H1 (cell line): ENCODE measurements around the gene CEP89. TPM values are rescaled to one million over a fixed set of nuclear protein-coding genes. Genes with fewer than 3 reads are reported as not detected.

Experiments
- CTCF ChIA-PET: fragments of 300-600 bp; sonication (Branson Sonifier 250); formaldehyde crosslinking; loops from one replicate; lab custom pipeline; 2021; ENCODE audit not compliant: partially characterized antibody; lab: Charles Lee
- POLR2A ChIA-PET: fragments of 300-600 bp; sonication (Branson Sonifier 250); formaldehyde crosslinking; loops from one replicate; lab custom pipeline; 2021; ENCODE audit warnings: inconsistent platforms; ENCODE audit not compliant: partially characterized antibody; lab: Charles Lee
- DNase-seq, 2 experiments: peaks; one replicate each; pipeline versions ENCODE4 v3.0.0 to v3.0.0-alpha.2; 2010 to 2022; ENCODE audit warnings: low spot score in 2 of 2, low read depth in 1 of 2, mixed read lengths in 1 of 2
- FAIRE-seq: peaks from 2 replicates; lab custom pipeline; 2011; peaks lifted over from hg19 to GRCh38; lab: Jason Lieb, UNC
- H2AFZ ChIP-seq: 2 replicates; pipeline ENCODE4 v1.8.1; 2012; ENCODE audit warnings: low read length, inconsistent platforms
- H2AK5ac ChIP-seq: 2 replicates; pipeline ENCODE4 v1.6.1; 2013; ENCODE audit warnings: low read depth, low read length
- H2BK120ac ChIP-seq: replicated peaks from 2 replicates; pipeline ENCODE3; 2013; ENCODE audit warnings: low read depth, low read length, inconsistent platforms
- H2BK12ac ChIP-seq: 2 replicates; pipeline ENCODE4 v1.6.1; 2013; ENCODE audit warnings: low read depth, low read length
- H2BK15ac ChIP-seq: 2 replicates; pipeline ENCODE4 v1.6.1; 2013; ENCODE audit warnings: low read length
- H2BK20ac ChIP-seq: 2 replicates; pipeline ENCODE4 v1.6.1; 2013; ENCODE audit warnings: low read length
- H2BK5ac ChIP-seq: 2 replicates; pipeline ENCODE4 v1.6.1; 2013; ENCODE audit warnings: low read depth, low read length
- H3K14ac ChIP-seq: 2 replicates; pipeline ENCODE4 v1.6.1; 2013; ENCODE audit warnings: inconsistent platforms; ENCODE audit not compliant: insufficient read length
- H3K18ac ChIP-seq: 2 replicates; pipeline ENCODE4 v1.6.1; 2013; ENCODE audit warnings: low read length; ENCODE audit errors: extremely low read depth
- H3K23ac ChIP-seq: 2 replicates; pipeline ENCODE4 v1.6.1; 2013; ENCODE audit warnings: inconsistent platforms; ENCODE audit not compliant: insufficient read length
- H3K23me2 ChIP-seq: 2 replicates; pipeline ENCODE4 v1.6.1; 2013; ENCODE audit warnings: low read depth, low read length
- H3K27ac ChIP-seq: 2 replicates; pipeline ENCODE4 v1.6.1; 2011; ENCODE audit warnings: low read depth, low read length, inconsistent platforms
- H3K27me3 ChIP-seq, 4 experiments: replicated peaks in 1 of 4; 1 replicate in 1 of 4; 2 replicates in 3 of 4; pipeline versions ENCODE4 v1.6.1 to v1.8.1; 2011 to 2013; ENCODE audit warnings: low read length in 3 of 4, mild to moderate bottlenecking in 3 of 4, inconsistent platforms in 2 of 4, mixed read lengths in 2 of 4, moderate library complexity in 1 of 4; ENCODE audit not compliant: control insufficient read depth in 3 of 4, insufficient read depth in 3 of 4; ENCODE audit errors: extremely low read depth in 1 of 4
- H3K36me3 ChIP-seq, 4 experiments: 2 replicates each; pipeline versions ENCODE4 v1.6.1 to v1.8.1; 2011 to 2013; ENCODE audit warnings: mild to moderate bottlenecking in 4 of 4, low read length in 3 of 4, moderate library complexity in 2 of 4, control low read depth in 1 of 4, inconsistent platforms in 1 of 4; ENCODE audit not compliant: insufficient read depth in 4 of 4, control insufficient read depth in 2 of 4
- H3K4ac ChIP-seq: replicated peaks from 2 replicates; pipeline ENCODE3; 2013; ENCODE audit warnings: low read length, low read depth, mixed read lengths, inconsistent platforms; ENCODE audit not compliant: insufficient read length
- H3K4me1 ChIP-seq, 4 experiments: replicated peaks in 1 of 4; 1 replicate in 1 of 4; 2 replicates in 3 of 4; pipeline versions ENCODE4 v1.6.1 to v1.8.1; 2011 to 2013; ENCODE audit warnings: low read length in 3 of 4, inconsistent platforms in 2 of 4, mixed read lengths in 1 of 4; ENCODE audit not compliant: insufficient read depth in 4 of 4, control insufficient read depth in 3 of 4
- H3K4me2 ChIP-seq, 2 experiments: 2 replicates each; pipeline versions ENCODE4 v1.6.1 to v1.8.1; 2011 to 2013; ENCODE audit warnings: low read depth in 2 of 2, low read length in 2 of 2, control low read depth in 1 of 2, inconsistent platforms in 1 of 2, mild to moderate bottlenecking in 1 of 2; ENCODE audit not compliant: insufficient read depth in 1 of 2
- H3K4me3 ChIP-seq, 4 experiments: fragments of 200-600, 300-600 bp in 1 of 4; sonication (generic), shearing (Covaris generic), sonication (Bioruptor Twin) in 1 of 4; 2 replicates each; pipeline versions ENCODE4 v1.5.1 to v1.8.1; 2011 to 2016; ENCODE audit warnings: low read length in 4 of 4, low read depth in 3 of 4, control low read depth in 2 of 4, inconsistent platforms in 2 of 4, mild to moderate bottlenecking in 2 of 4, mixed read lengths in 1 of 4, moderate library complexity in 1 of 4; ENCODE audit not compliant: insufficient read depth in 2 of 4; ENCODE audit errors: extremely low read depth in 1 of 4
- H3K56ac ChIP-seq: replicated peaks from 2 replicates; pipeline ENCODE3; 2013; ENCODE audit warnings: low read depth, mild to moderate bottlenecking, mixed read lengths, low read length, inconsistent platforms; ENCODE audit not compliant: insufficient read length
- H3K79me1 ChIP-seq: 2 replicates; pipeline ENCODE4 v1.6.1; 2013; ENCODE audit warnings: low read depth, low read length, control low read depth
- H3K79me2 ChIP-seq, 2 experiments: 2 replicates each; pipeline versions ENCODE4 v1.6.1 to v1.8.1; 2012 to 2013; ENCODE audit warnings: low read length in 2 of 2, mild to moderate bottlenecking in 2 of 2, inconsistent platforms in 1 of 2; ENCODE audit not compliant: insufficient read depth in 2 of 2, control insufficient read depth in 1 of 2
- H3K9ac ChIP-seq, 4 experiments: replicated peaks in 1 of 4; 1 replicate in 1 of 4; 2 replicates in 3 of 4; pipeline versions ENCODE4 v1.6.1 to v1.8.1; 2011 to 2013; ENCODE audit warnings: low read depth in 3 of 4, low read length in 3 of 4, control low read depth in 2 of 4, mild to moderate bottlenecking in 2 of 4, moderate library complexity in 2 of 4, inconsistent platforms in 1 of 4; ENCODE audit errors: extremely low read depth in 1 of 4
- H3K9me3 ChIP-seq, 2 experiments: 2 replicates each; pipeline versions ENCODE4 v1.6.1 to v1.8.1; 2012 to 2013; ENCODE audit warnings: mild to moderate bottlenecking in 2 of 2, moderate library complexity in 2 of 2, control low read depth in 1 of 2, inconsistent platforms in 1 of 2, low read depth in 1 of 2, low read length in 1 of 2, mixed read lengths in 1 of 2; ENCODE audit not compliant: insufficient read depth in 2 of 2
- H4K20me1 ChIP-seq, 2 experiments: replicated peaks in 1 of 2; 2 replicates each; pipeline versions ENCODE3 to v1.8.1; 2011 to 2013; ENCODE audit warnings: inconsistent platforms in 2 of 2, low read length in 2 of 2, mild to moderate bottlenecking in 1 of 2; ENCODE audit not compliant: insufficient read depth in 2 of 2, control insufficient read depth in 1 of 2
- H4K5ac ChIP-seq: 2 replicates; pipeline ENCODE4 v1.6.1; 2013; ENCODE audit warnings: low read length, low read depth, mixed read lengths, inconsistent platforms; ENCODE audit not compliant: insufficient read length
- H4K8ac ChIP-seq: 2 replicates; pipeline ENCODE4 v1.8.0; 2013; ENCODE audit warnings: mild to moderate bottlenecking, moderate library complexity, low read length, inconsistent platforms; ENCODE audit not compliant: insufficient read depth; ENCODE audit errors: extremely low read depth
- H4K91ac ChIP-seq: replicated peaks from 2 replicates; pipeline ENCODE3; 2013; ENCODE audit warnings: low read length, mixed read lengths, inconsistent platforms; ENCODE audit not compliant: insufficient read length
- GABPA ChIP-seq: IDR thresholded peaks from 2 replicates; pipeline ENCODE4 v1.6.1; 2011; ENCODE audit warnings: mild to moderate bottlenecking, low read length, moderate library complexity, borderline replicate concordance; ENCODE audit not compliant: insufficient read depth
- WGBS, 2 experiments: shearing (Covaris generic) in 1 of 2; methylation state at CpG; one replicate each; pipeline versions ENCODE4 v1.1.6 to v1.1.7; 2013 to 2015; ENCODE audit warnings: low lambda C conversion rate in 2 of 2, mixed read lengths in 2 of 2, inconsistent platforms in 1 of 2, low coverage in 1 of 2, missing lambda C conversion rate in 1 of 2; ENCODE audit not compliant: insufficient replicate concordance in 2 of 2, insufficient coverage in 1 of 2, insufficient read length in 1 of 2; ENCODE audit errors: extremely low coverage in 1 of 2, missing lambda C conversion rate in 1 of 2; 5-methylcytosine and 5-hydroxymethylcytosine counted together
- polyA plus RNA-seq, 7 experiments: library from polyadenylated mRNA; depleted of rRNA in 3 of 7; stranded (reverse) in 5 of 7; unstranded in 2 of 7; fragments of >200 nt in 5 of 7; fragments of 200-250 nt in 2 of 7; gene quantifications; 1 replicate in 5 of 7; 2 replicates in 1 of 7; 4 replicates in 1 of 7; pipeline versions ENCODE4 v1.2.1 to v1.2.3, GENCODE V29; 2011 to 2013; ENCODE audit warnings: missing spikeins in 2 of 7, mixed read lengths in 2 of 7
- total RNA-seq: library from RNA; stranded (reverse); fragmentation: NEBNext Ultra II Directional; extraction: Animal tissue kit (Norgen Biotek cat#: 25700); gene quantifications from 2 replicates; pipeline ENCODE4 v1.2.1, GENCODE V29; 2021

CEP89 gene
- total and polyA plus RNA-seq, 2 of the 8 experiments (the other 6 are each of a cell fraction or from before 2014, with no cell fraction given): 23.0 to 23.6 TPM

DNA sequence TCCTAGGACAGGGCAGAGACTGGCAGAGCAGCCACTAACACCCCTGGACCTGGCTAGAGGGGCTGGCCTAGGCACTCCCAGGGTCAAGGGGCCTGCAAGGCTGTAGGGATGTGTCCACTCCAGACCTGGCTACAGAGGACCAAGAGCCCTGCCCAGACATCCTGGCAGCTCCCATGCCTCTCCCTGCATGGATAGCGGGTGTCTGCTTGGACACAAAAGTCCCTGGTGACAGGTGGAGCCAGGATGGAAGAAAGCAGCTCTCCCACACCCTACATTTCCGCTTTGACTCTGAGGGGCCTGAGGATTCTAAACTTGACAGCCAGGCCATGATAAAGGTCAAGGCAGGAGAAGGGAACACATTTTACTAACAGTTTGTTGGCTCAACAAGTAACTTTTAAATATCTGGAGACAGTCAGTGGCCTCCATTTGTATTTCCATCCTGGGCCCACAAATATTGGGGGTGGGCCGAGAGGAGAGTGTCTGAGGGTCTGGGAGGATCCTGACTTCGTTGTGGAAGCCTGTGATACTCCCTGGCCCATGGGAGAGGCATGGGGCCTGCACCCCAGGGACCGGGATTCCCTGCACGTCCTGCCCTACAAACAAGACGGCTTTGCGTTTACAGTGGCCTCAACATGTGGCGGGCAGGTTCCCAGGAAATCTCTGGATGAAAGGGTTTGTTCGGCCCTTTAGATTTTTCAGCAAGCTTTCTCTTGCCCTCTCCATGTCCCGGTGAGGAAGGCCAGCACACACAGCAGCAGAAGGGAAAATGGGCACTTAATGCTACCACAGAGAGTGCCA lies 82.4 kb downstream of the CEP89 start:
- FAIRE-seq (no peak), DNase-seq (no peak)
- no peak overlapping the region for H3K18ac ChIP-seq
- no peak overlapping the region for H4K5ac ChIP-seq
- 94% methylated on average over 10 of the region's 11 CpGs; no CpG with 5 or more reads in 1 of the 2 experiments for WGBS, 2 experiments
- POLR2A ChIA-PET: interaction anchor here (1.1 kb wide), 1 partner anchor 9 kb away, joined by 3 read pairs; no protein-coding TSS in a partner anchor
- no peaks in the 10 kb centered on the region for H3K4me1 ChIP-seq
- H2BK20ac ChIP-seq: no peak overlapping the region
- peaks cover 0 to 3% (median 0%) of the 10 kb centered on the region in 4 experiments; a peak in 2 of 8 replicates for H3K36me3 ChIP-seq
- 0 out of 4 replicates have a peak, but pooled peaks cover 3 to 4% of the 10 kb centered on the region in 2 experiments for H3K9me3 ChIP-seq
- H3K79me1 ChIP-seq: no peaks in the 10 kb centered on the region; the same call in 1 of the 2 replicates
- no peak overlapping the region for H3K4me3 ChIP-seq
- H3K23ac ChIP-seq: no peak overlapping the region
- H3K4me2 ChIP-seq: no peak overlapping the region
- H3K27ac ChIP-seq: no peak overlapping the region
- no peak overlapping the region for H2BK12ac ChIP-seq
- H2BK15ac ChIP-seq: no peak overlapping the region
- H2BK120ac ChIP-seq: no peak overlapping the region
- H3K9ac ChIP-seq: no peak overlapping the region
- H4K91ac ChIP-seq: no peak overlapping the region
- H4K8ac ChIP-seq: no peak overlapping the region
- no peaks in the 10 kb centered on the region for H4K20me1 ChIP-seq
- no peaks in the 10 kb centered on the region for H3K79me2 ChIP-seq
- no peaks in the 10 kb centered on the region for H3K27me3 ChIP-seq
- H3K14ac ChIP-seq: no peak overlapping the region
- no peaks in the 10 kb centered on the region for H3K23me2 ChIP-seq
- no peak overlapping the region for H3K56ac ChIP-seq
- H2AFZ ChIP-seq: no peak overlapping the region
- H2BK5ac ChIP-seq: no peak overlapping the region
- CTCF ChIA-PET: no interaction called here
- H2AK5ac ChIP-seq: no peak overlapping the region
- H3K4ac ChIP-seq: no peak overlapping the region
- no peak for TF ChIP-seq GABPA
